DMS153 (cell line): ENCODE results near the gene PRKAB2.
A peak's percentile ranks its signal among the peaks of the same experiment; 100 is the strongest.
"Not testable (repeated sequence)": the region's sequence is repeated elsewhere in the genome, so short reads cannot be mapped to it uniquely, and the experiment has no call there.

Experiments used
- DNase-seq: peaks from one replicate; lab custom pipeline; 2025; lab: John Stamatoyannopoulos, UW

Gene PRKAB2

DNA sequence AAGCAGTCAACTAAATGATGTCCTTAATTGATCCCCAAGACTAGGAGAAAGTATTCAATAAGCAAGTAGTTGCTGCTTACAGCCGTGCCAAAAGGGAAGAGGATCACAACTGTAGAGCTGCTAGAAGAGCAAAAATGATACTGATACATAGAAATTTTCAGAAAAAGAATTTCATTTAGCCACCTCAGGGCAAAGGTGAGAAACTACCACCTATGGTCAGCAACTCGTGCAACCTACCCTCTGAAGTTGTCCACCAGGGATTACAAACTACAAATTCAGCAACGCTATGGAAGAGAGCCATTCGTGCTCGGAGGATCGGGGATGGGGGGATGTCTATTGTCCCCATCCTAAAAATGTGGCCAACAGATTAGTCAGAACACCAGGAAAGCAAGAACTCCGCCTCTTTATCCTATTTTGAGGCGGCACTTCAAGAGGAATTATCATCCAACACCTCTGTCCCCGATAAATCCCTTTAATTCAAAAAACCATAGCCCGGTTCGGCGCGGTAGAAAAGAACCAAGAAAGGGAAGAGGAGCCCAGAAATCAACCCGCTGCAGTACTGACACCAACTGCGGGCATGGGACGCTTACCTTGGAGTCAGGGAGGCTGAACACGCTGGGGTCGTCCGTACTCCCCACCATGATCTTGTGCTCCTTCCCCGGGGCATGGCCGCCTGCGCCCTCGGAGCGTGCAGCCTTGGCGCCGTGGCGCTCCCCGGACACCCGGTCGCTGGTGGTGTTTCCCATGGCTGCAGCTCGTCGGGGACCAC lies 687 bp downstream of the PRKAB2 start:
- DNase-seq = no peak

GRCh38 chr1:147169840-147170674 lies 2.2 kb downstream of the PRKAB2 start:
- no peak for DNase-seq

DNA sequence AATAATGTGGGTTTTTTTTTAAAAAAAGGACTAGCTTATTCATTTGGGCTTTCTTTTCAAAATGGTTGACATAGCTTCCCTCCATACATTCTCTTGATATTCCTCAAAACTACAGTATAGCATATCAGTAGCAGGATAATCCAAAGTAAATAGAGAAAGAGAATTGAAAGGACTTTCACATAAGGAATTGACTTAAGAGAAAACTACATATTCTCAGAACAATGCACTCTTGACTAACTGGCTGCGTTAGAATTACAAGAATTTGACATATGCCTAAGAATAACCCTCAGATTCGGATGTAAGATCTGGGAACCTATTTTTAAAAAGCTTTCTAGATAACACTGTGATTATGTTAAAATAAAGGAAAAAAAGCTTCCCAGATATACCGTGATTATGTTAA lies 3.1 kb downstream of the PRKAB2 start:
- no peak for DNase-seq

- DNase-seq = peak; percentile 40
Measured at GRCh38 chr1:147168626-147169058, 3.6 kb downstream of the PRKAB2 start.

GRCh38 chr1:147167365-147167764 lies 4.9 kb downstream of the PRKAB2 start:
- no peak for DNase-seq

DNA sequence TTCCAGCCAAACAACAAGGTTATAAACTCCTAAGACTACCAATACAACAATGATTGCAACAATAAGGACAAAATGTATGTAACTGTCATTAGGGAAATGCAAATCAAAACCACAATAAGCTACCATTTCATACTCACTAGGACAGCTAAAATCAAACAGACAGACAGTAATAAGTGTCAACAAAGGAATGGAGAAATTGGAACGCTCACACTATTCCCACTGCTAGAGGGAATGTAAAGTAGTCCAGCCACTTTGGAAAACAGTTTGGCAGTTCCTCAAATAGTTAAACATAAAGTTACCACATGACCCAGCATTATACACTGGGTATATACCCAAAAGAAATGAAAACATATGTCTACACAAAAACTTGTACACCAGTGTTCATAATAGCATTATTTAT lies 9.3 kb downstream of the PRKAB2 start:
- DNase-seq = no peak

DNA sequence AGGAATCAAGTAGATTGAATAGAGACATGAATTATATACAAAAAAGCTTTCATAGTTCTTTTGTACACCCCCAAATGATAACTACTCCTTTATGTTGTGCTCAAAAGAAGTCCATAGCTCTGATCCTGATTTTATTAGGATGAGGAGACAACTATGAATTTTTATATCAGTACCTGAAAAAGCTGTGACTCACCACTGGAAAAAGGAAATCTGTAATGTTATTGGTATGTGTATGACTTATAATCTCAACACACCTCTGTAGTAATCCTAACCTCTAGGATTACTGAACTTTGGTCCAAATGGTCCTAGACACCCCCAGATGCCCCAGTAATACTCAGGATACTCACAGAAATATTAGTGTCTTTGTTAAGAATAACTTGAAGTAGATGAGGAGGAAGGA lies 10.2 kb downstream of the PRKAB2 start:
- DNase-seq = no peak

- DNase-seq = not testable (repeated sequence)
Measured at GRCh38 chr1:147157116-147157515, 15.2 kb downstream of the PRKAB2 start.

DNA sequence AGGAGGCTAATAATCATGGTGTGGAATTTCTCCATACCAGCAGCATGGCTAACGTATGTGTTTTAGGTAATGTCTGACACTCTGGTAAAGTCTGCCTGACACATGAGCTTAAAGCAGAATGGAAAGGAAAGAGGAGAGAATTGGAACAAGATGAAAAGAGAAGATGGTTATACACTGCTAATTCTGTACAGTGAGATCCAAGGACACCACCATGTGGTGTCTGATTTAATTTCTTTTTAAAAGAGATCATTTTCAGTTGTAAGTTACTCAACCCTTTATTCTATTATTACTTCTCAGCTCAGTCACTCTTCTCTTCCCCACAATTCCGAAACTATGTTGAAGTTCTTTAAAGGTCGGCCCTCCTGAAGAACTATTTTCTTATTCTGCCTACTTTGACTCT lies 15.6 kb downstream of the PRKAB2 start:
- DNase-seq = no peak

GRCh38 chr1:147152772-147153171 lies 19.5 kb downstream of the PRKAB2 start:
- no peak for DNase-seq

DNA sequence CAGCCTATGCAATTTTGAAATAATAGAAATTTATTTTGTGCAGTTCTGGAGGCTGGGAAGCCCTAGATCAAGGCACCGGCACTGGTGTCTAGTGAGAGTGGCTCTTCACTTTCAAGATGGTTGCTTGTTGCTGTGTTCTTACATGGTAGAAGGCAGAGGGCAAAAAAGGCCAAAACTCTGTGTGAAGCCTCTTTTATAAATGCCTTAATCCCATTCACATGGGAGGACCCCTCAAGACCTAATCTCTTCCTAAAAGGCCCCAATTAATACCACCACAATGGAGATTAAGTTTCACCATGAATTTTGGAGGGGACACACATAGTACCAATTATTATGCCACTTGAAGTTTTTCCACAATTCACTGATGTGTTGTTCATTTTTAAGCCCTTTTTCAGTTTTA lies 21.0 kb downstream of the PRKAB2 start:
- no peak for DNase-seq

DNA sequence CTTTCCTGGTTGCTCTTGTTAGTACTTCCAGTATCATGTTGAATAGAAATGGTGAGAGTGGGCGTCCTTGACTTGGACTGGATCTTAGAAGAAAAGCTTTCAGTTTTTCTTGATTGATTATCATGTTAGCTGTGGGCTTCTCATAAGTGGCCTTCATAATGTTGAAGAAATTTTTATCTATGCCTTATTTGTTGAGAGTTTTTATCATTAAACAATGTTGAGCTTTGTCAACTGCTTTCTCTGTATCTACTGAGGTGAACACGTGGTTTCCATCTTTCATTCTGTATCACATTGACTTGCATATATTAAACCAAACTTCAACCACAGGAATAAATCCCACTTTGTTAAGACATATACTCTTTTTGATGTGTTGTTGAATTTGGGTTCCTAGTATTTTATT lies 29.4 kb downstream of the PRKAB2 start:
- no peak for DNase-seq

DNA sequence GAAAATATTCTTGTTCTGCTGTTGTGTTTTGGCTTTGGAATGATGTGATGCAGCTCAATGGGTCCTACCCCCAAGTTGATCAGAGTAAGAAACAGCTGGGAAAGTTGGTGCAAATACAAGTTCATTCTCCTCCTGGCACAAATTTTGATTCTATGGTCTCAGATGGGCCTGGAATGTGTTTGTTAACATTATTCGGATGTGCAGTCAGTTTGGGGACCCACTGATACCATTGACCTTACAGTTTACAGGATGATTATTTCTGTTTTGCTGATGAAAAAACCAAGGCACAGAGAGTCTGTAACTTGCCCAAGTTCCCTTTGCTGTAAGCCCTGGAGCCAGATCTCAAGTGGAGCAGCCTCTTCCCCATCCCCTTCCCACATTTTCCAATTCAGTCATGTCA lies 41.5 kb downstream of the PRKAB2 start:
- DNase-seq = not testable (repeated sequence)

DNA sequence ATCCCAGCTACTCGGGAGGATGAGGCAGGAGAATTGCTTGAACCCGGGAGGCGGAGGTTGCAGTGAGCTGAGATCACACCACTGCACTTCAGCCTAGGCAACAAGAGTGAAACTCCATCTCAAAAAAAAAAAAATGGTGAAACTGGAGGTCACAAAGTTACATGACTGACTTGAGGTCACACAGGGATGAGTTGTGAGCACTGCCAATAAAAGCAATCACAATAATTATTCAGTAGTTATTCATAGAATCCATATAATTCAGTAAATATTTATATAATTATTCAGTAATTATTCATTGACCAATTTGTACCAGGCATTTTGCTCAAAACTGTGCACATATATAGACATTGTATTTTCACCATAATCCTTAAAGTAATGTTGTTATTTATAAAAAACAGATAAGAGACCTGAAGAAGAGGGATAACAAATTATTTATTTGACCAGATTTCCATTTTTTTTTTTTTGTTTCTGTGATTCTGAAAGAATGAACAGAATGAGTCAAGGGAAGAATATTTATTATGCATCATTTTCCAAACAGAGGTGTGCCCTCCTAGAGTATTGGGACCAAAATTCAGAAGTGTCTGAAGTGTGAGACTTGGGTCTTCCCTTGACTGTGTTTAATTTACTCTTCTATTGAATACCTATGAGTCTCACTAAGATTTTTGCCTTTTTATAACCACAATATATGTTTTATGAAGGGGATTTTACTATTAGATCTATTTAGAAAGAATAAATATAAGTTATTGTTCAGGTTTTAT lies 43.0 kb downstream of the PRKAB2 start:
- no peak for DNase-seq

- no peak for DNase-seq
Measured at GRCh38 chr1:147124266-147124665, 48.0 kb downstream of the PRKAB2 start.

DNA sequence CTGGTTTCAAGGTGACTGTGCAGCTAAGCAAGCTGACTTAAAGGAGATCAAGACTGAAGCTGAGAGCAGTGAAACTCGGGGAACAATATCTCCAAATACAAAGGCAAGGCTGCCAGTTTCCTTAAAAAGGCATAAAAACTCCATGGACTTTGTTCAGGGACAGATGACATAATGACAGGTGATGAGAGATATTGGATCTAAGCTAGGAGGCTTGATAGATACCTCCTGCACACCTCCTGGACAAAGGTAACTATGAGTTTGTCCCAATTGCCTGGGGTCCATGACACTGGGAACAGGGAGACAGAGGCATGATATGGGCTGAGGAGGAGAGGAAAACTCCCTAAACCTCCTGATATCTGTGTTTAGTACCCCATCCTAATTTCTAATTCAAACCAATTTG lies 55.2 kb downstream of the PRKAB2 start:
- no peak for DNase-seq

DNA sequence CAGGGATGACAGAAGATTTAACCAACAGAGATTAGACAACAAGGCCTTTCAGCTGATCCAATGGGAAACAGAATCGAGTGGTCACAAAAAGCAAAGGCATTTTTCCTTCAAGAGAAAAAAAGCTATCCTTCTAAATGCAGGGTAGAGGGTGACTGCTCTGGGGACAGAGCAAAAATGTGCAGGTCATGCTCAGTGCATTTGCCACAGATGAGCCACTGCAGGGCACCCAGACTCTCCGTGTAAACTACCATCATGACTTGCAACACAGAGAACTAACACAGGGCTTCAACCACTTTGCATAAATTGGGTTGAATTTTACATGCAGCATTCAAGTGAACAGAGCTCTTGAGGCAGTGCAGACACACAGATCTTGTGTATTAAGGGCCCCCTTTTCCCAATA lies 56.8 kb downstream of the PRKAB2 start:
- no peak for DNase-seq

DNA sequence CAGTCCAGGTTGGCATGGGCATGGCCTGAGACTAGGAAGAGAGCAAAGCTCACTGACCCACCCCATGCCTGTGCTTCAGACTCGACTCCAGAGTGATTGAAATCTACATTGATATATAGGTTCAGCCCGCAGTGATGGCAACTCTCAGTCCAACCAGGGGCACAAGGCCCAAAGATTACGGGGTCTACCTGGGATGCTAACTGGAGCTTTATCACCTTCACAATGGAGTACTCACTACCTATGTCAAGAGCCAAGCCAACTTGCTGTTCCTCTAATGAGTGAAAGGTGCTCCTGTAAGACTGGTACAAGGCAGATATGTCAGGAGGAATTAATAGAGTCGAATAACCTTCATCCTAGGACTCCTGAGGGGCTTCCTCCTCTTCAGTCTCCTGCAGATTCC lies 57.2 kb downstream of the PRKAB2 start:
- not testable (repeated sequence) for DNase-seq

DNA sequence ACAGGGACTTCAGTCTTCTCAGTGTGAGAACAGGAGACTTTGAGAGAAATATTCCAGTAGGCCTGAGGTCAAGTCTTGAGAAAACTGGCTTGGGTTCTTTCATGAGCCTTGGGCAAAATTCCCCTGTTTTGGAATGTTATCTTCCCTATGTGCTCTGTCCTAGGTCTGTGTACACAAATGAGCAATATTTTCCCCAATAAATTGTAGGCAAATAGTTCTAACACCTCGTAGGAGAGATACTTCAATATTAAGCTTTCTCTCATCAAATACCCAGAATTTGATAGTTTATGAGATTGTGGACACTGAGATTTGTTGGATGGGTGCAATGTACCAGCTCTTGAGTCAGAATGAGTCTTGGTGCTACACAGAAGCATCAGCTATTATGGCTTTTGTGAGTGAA lies 57.9 kb downstream of the PRKAB2 start:
- not testable (repeated sequence) for DNase-seq

DNA sequence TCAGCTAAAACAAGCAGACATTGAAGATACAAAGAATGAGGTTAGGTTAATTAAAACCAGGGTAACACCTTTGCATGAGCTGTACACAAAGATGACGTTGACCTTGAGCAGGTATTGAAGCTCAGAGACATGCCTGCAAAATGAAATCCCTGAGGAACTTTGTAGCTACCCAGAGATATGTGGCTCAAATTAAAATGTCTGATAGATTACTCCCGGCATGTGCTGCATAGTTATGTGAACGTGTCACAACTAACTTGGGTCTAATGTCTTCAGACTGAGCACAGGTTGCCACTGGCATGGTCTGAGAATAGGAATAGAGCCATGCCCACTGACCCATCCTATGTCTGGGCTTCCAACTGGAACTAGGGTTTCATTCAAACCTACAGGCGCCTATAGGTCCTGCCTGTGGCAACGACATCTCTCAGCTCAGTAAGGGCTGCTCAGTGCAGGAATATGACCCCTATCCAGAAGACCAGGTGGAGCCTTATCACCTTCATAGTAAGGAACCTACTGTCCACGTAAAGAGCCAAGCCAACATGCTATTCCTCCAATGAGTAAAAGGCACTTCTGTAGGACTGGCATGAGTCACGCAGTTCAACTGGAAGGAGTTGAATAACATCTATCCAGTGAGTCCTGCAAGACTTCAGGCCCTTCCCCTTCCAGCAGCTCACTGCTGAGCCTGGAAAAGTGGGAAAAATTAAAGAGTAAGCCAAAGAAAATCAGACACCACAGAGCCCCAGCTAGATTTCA lies 60.7 kb downstream of the PRKAB2 start:
- no peak for DNase-seq

DNA sequence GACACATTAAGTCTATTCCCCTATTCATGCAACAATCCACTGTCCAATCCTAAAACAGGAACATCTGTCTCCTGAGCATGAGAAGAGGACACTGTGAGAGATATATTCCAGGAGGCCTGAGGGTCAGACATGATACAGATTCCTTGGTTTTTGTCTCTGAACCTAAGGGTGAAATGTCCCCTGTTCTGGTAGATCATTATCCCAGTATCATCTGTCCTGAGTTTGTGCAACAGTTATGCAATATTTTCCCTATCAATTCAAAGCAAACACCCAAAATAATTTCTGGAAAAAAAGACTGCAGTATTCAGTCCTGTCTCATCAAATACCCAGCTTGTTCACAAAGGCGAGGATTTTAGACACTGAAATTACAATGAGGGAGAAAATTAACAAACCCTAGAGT lies 61.4 kb downstream of the PRKAB2 start:
- DNase-seq = no peak

- no peak for DNase-seq
Measured at GRCh38 chr1:147110434-147110833, 61.8 kb downstream of the PRKAB2 start.
